Measurements from ENCODE around the gene TP53INP2.
"Not testable (repeated sequence)": the region's sequence is repeated elsewhere in the genome, so short reads cannot be mapped to it uniquely, and the experiment has no call there.

Gene TP53INP2

GRCh38 chr20:34720266-34720665 is 16.1 kb downstream of the TP53INP2 start:
- DNase-seq (ENCODE audit: low read depth in 2 of 2, low spot score in 1 of 2) = no peak

GRCh38 chr20:34722560-34722959 is 18.4 kb downstream of the TP53INP2 start:
- DNase-seq (ENCODE audit: low read depth in 2 of 2, low spot score in 1 of 2) = not testable (repeated sequence)

- DNase-seq (ENCODE audit: low read depth in 2 of 2, low spot score in 1 of 2) = no peak
Measured at GRCh38 chr20:34724172-34724571, 20.0 kb downstream of the TP53INP2 start.

GRCh38 chr20:34729416-34729815 is 25.3 kb downstream of the TP53INP2 start:
- no peak for DNase-seq (ENCODE audit: low read depth in 2 of 2, low spot score in 1 of 2)

DNA sequence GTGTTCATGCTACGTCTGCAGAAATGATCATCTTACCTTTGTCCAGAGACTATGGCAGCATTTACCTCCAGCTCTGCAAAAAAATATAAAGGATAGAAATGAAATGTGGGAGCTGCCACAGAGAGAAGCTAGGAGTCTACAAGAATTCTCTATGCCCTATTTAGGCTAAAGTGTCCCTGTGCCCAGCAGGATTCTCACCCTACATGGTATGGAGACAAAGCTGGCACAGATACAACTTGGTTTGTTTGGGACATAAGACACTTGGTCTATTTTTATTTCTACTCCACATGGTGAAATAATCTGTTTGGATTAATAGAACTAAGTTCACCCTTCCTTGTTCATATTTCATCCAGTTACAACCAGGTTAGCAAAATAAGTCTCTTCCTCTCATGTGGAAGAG is 28.4 kb downstream of the TP53INP2 start:
- DNase-seq (ENCODE audit: low read depth in 2 of 2, low spot score in 1 of 2) = no peak

DNA sequence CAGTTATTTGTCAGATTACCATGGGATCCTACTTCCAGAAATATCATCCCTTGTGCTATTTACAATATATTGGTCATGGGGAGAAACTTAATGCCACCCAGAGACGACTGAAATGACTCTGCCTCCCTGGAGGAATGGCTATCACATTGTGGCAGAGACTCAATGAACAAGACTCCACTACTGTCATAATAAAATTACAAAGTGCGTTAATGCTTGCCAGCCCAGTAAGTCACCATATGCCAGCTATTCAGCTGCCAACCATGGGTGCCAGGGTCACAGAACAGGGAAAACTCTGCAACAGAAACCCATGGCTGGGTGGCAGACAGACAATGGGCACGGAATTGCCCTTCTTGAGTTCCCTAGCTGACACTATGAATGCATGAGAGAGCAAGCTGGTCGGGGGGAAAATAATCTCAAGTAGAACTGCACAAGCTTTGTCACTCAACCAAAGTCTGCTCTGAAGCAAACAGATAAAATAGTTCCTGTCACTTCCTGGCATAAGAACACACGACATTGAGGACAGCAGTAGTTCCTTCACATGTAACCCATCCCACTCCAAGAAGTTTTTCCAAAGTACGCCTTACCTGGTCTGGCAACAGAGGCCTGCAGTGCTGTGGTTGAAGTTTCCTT is 32.1 kb downstream of the TP53INP2 start:
- DNase-seq (ENCODE audit: low read depth in 2 of 2, low spot score in 1 of 2) = no peak

DNA sequence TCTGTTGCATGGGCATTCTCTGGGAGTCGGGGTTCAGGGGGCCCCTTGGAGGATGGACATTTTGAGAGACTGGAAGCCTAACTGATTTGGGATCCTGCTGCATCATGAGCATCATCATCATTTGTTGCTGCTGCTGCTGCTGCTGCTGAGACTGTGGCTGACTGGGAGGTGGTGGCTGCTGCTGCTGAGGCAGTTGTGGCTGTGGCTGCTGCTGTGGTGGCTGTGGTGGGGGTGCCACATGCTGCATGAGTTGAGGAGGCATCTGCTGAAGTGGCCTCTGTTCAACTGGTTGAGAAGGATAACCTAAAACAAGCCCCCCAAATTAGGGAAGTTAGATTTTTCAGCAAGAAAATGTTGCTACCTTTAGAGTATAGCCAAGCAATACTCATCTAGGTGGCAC is 38.9 kb downstream of the TP53INP2 start:
- no peak for DNase-seq (ENCODE audit: low read depth in 2 of 2, low spot score in 1 of 2)

- DNase-seq (ENCODE audit: low read depth in 2 of 2, low spot score in 1 of 2) = no peak
Measured at GRCh38 chr20:34744340-34744739, 40.2 kb downstream of the TP53INP2 start.

DNA sequence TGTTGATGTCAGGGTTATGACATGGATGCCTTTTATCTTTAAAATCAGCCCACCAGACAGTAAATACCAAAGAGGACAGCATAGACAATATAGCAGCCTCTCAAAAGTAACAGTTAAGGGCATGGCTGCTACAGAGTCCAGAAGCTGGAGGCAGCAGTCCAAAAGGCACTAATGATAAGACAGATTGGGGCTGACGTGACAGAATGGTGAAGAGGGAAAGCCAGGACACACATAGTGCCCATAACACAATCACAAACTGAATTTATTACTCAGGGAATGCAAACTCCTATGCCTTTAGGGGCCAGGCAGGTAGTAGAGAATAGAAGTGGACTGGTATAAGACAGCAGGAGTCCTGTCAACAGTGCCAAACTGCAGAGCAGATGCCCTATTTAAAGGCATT is 40.7 kb downstream of the TP53INP2 start:
- DNase-seq (ENCODE audit: low read depth in 2 of 2, low spot score in 1 of 2) = no peak

DNA sequence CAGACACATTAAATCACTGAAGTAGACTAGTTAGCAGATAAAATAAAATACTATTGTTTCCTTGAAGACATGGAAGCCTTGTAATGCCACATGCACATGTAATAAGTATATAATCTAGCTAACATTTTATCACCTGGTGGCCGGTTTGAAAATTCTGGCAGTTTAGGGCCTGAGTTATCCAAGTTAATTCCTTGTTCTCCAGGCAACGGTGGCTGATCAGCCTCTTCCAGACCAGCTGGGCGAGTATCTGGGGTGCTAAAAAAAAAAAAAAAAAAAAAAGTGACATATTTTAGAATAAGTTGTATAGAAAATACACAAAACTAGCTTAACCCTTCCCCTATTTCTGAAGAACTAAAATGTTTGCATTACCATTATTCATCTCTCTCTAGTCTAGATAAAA is 42.5 kb downstream of the TP53INP2 start:
- no peak for DNase-seq (ENCODE audit: low read depth in 2 of 2, low spot score in 1 of 2)

DNA sequence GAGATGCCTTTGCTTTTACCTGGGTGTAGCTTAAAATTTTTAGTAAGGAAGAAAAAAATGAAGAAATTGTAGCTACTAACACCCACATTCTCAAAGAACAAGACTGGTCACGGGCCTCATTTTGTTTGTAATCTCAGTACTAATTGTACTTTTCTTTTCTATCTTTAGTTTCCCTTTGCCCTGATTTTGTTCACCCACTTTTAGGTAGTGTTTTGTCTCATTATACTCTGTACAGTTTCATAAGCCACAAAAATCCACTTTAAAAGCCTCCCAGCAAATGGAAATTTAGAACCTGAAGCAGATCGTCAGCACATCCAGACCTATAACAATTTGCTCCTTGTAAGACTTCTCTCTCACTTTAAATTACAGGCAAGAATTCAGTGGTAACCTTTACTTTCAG is 43.3 kb downstream of the TP53INP2 start:
- no peak for DNase-seq (ENCODE audit: low read depth in 2 of 2, low spot score in 1 of 2)

DNA sequence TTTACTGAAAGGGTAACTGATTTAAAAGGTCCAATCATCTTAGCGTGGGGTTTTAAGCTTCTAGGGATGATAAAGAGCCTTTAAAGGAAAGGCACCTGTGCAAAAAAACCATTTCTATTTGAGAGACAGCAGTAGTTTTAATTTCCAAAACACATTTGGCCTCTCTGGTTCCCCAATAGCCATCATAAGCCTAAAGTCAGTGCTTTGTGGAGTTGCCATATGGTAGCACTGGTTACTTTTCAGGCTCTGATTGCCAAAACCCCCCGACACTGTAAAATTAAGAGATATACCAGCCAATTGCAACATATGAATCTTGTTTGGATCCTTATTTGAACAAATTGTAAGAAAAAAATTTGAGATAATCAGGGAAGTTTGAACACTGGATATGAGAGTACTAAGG is 44.6 kb downstream of the TP53INP2 start:
- DNase-seq (ENCODE audit: low read depth in 2 of 2, low spot score in 1 of 2) = no peak

DNA sequence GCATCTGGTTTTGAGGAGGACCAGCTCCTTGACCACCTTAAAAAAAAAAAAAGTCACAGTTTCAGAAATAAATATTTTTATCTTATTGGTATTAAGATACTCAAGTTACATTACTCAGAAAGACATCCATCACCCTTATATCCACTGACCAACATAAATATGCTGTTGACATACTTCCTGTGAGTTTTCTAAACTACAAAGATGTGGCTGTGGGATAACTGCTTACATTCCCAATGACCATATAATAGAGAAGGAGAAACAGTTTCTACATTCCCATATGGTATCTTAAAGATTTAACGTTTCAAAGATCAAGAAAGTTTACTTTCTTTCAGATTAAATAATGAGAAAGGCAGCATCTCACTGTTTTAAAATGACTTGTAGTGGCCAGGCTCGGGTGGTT is 46.3 kb downstream of the TP53INP2 start:
- DNase-seq (ENCODE audit: low read depth in 2 of 2, low spot score in 1 of 2) = no peak

- no peak for DNase-seq (ENCODE audit: low read depth in 2 of 2, low spot score in 1 of 2)
Measured at GRCh38 chr20:34751453-34751852, 47.3 kb downstream of the TP53INP2 start.

DNA sequence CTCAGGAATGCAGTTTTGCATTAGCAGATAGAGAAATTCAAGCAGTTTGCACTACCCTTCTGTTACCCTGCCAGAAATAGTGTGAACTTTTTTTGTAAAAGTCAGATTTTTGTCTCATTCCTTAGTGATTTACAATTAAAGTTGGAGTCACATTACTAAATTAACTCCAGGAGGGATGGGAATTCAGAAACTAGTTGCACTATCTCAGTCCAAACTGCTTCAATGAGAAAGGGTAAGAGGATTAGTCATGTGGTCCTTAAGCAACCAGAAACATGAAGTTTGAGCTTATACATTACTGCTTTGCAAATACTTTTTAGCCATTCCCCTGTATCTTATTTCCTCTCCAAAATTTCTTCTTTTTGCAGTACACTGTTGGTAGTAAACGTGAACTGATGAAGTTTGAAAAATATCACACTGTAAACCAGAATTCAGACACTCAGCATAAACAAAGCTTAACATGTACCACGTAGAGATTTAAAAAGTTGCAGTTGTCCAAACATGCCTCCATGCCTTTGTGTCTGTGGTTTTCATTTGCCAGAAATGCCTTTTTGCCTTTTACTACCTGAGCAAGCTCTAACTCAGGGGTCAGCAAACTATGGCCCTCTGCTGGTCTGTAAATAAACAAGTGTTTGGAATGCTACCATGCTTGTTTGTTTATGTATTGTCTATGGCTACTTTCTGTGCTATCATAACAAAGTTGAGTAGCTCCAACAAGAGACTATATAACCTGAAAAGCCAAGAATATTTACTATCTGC is 49.7 kb downstream of the TP53INP2 start:
- no peak for DNase-seq (ENCODE audit: low read depth in 2 of 2, low spot score in 1 of 2)

- DNase-seq (ENCODE audit: low read depth in 2 of 2, low spot score in 1 of 2) = no peak
Measured at GRCh38 chr20:34754611-34755010, 50.5 kb downstream of the TP53INP2 start.

- DNase-seq (ENCODE audit: low read depth in 2 of 2, low spot score in 1 of 2) = no peak
Measured at GRCh38 chr20:34755367-34755766, 51.2 kb downstream of the TP53INP2 start.

DNA sequence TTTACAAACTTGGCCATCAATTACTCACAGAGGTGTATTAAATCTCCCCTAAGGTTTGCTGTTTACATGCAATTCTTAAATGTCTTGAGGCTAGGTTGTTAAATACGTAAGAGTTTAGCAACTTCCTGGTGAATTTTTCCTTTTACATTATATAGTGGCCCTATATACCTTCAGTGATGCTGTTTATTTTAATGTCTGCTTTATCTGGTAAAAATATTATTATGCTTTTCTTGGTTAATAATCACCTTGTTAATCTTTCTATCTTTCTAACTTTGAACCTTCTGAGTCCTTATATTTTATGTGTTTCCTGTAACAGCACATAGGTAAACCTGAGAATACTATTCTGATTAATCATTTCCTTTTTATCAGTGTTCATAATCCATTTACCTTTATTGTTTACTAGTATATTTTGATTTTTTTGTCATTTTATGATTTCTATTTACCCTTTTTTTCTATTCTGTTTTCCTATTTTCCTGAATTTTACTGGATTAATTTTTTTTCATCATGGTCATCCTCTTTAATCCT is 57.9 kb downstream of the TP53INP2 start:
- DNase-seq (ENCODE audit: low read depth in 2 of 2, low spot score in 1 of 2) = no peak
